ENCODE data around the gene RDH14.

RDH14 gene

DNA sequence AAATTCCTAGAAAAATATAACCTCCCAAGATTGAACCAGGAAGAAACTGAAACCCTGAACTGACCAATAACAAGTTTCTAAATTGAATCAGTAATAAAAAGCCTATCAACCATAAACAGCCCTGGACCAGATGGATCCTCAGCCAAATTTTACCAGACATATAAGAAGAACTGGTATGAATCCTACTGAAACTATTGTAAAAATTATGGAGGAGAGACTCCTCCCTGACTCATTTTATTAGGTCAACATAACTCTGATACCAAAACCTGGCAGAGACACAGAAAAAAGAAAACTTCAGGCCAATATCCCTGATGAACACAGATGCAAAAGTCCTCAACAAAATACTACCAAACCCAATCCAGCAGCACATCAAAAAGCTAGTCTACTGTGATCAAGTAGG is 17.6 kb upstream of the RDH14 start:
- H3K27ac ChIP-seq, result no peak overlapping the region
- DNase-seq (ENCODE audit: low read depth, low spot score), result no peak

DNA sequence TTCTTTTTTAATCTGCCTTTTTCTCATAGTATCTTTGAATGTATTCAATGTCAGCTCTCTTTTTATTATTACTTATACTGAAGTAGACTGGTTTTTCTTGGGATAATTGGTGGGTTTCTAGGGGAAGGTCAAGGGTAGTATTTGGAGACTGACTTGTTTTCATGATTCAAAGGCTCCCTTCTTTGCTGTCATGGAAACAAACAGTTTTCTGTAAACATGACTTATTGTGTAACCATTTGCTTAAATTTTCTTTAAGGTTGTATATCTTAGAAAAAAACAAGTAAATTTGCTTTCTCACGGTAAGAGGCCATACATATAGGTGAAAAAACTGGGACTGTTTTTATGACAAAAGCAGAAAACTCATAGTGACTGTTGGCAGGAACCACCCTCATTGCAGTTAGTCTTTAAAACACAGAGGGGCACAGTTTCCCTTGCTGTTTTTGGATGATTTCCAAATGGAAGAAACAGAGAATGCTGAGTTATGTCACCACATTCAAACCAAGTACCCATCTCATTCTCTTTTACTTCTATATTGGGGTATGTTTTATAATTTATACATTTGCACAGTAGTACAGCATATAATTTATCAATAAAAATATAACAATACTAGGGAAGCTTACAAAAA is 5.8 kb upstream of the RDH14 start:
- no peak for DNase-seq (ENCODE audit: low read depth, low spot score)
- H3K27ac ChIP-seq, result no peak overlapping the region

DNA sequence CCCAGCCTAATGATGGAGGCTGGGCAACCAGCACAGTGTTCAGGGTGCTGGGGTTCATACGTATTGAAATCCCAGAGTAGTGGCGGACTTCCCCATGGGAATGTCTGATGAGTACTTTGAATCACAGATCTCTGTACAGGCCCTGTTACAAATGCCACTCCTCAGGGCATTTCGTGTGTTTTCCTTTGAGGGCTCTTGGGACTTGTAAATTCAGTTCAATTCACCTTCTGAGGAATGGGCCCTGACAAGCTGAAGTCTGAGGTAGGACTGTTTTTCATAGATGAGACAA is 288 bp upstream of the RDH14 start:
- DNase-seq (ENCODE audit: low read depth, low spot score), result no peak
- peak overlapping the region; percentile 84 for H3K27ac ChIP-seq

DNA sequence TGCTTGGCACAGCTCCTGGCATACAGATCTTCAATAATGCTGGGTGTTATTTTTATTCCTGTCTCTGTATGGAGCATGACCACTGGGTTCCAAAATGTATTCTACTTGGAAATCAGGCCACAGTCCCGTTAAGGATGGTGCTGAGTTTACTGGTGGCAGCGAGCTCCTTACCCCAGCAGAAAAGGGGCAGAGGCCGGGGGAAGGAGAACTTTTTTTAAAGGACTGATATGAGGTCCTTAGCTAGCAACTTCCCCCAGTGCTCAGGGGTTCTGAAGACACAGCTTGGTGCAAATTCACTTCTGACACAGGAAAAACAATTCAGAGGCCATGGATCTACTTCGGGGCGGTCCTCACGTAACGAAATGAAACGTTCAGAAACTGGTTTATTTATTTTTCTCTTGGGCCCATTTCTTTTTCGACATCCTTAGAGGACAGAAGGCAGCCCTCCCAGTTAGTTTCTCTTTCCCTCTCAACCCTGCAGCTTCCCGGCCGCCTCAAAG is 872 bp downstream of the RDH14 start:
- H3K27ac ChIP-seq, result peak overlapping the region; percentile 84
- DNase-seq (ENCODE audit: low read depth, low spot score), result no peak

DNA sequence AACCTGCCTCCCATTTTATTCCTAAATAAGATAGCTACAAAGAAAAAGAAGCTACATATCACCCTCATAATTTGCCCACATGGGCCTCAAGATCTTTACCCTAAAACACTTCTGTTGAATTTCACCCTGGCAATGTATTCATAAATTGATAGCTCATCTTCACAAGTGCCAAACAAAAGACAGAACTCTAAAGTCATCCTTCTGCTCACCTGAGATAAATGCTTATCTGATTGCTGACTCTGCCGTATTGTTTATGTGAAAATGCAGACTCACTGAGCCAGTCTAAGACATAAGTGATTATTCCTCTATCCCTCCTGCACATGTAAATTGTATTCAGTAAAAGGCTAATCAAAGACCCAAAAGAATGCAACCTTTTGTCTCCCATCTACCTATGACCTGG is 2.0 kb downstream of the RDH14 start:
- no peak for DNase-seq (ENCODE audit: low read depth, low spot score)
- no peak overlapping the region for H3K27ac ChIP-seq

DNA sequence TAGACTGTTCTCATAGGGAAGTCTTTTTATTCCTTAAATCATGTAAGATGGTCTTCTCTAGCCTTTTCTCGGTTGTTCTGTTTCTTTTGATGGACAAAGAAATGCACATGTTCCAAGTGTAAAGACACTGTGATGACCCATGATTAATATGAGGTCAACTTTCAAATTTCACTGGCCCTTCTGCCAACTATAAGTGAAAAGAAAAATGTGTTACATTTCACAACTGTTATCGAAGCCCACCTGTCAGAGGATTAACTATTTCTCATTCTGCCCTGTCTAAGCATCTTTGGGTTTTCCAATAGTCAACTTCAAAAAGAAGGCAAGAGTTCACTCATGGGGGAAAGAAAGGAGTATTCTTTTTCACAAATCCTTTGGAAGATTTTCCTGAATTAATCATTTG is 3.3 kb downstream of the RDH14 start:
- H3K27ac ChIP-seq, result no peak overlapping the region
- no peak for DNase-seq (ENCODE audit: low read depth, low spot score)

DNA sequence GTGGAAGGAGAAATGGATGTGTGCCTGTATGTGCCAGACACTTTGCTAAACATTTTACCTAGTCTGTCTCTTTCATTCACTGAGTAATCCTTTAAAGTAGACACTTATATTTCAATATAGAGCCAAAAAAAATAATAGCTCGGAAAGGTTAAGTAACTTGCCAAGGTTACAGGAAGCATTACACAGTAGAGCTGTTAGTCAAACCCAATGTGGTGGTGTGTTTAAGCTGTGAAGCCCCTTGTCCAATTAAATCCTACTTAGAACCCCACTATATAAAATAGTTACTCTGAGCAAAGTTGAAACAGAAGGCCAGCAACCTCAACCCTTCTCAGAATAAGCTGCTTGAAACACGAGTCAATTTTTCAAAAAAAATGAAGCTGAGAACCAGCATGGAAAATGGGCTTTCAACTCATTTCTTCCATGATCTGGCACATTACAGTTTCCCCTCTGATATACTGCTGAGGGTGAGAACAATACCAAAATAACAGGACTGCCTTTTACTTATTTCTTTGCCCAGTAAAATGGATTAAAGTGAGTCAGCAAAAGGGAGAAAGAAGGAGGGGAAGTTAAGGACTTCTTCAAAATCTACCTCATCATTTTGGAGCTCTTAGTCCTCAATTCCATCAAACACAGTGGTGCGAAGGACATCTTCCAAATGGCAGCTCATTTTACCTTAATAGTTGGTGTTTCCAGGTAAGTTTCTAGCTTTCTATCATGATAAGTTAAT is 7.9 kb downstream of the RDH14 start:
- no peak for DNase-seq (ENCODE audit: low read depth, low spot score)

DNA sequence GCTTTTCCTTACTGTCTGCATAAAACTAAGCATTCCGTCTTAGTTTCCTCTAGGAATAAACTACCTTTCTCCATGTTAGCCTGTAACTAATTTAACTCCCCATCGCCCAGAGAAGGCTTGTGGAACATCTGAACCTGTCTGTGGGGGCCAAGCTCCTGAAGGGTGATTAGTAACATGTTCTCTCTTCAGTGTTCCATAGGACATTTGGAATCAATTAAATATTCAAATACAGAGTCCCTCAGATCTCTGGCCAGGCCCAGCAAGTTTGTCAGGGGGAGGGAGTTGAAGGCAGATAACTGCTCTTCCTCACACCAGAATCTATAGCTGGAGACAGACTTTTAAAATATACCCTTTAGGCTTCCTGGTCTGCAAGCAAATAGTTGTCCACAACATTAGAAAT is 8.8 kb downstream of the RDH14 start:
- no peak for DNase-seq (ENCODE audit: low read depth, low spot score)
- H3K27ac ChIP-seq, result peak overlapping the region; percentile 50

More for the DNA sequence above, 7.9 kb downstream of the RDH14 start:
- H3K27ac ChIP-seq, result peak overlapping the region; percentile 50

DNA sequence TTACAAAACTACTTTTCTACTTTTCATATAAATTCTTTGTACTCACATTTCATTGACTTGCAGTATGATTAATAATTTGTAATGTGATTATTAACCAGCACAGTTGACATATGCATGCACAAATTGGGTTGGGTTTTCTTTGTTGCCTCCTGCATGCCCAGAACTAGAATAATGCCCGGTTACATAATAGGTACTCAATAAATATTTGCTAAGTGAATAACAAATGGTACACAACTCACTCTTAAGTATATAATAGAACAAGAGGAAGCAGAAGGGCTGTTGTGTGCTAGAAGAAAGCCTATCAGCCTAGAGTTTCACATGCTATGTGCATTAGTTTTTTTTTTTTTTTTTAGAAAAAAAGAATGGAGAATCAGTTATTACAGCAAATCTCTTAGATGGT is 9.3 kb downstream of the RDH14 start:
- H3K27ac ChIP-seq, result peak overlapping the region; percentile 50
- DNase-seq (ENCODE audit: low read depth, low spot score), result peak; percentile 36

DNA sequence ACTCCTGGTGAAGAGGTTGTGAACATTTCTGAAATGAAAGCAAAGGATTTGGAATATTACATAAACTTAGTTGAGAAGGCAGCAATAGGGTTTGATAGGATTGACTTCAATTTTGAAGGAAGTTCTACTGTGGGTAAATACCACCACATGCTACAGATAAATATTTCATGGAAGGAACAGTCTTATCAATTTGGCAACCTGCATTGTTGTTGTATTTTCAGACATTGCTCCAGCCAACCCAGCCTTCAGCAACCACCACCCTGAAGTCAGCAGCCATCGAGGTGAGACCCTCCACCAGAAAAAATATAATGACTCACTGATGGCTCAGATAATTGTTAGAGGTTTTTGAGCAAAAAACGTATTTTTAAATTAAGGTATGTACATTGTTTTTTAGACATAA is 10.0 kb downstream of the RDH14 start:
- no peak for DNase-seq (ENCODE audit: low read depth, low spot score)
- peak overlapping the region; percentile 50 for H3K27ac ChIP-seq

DNA sequence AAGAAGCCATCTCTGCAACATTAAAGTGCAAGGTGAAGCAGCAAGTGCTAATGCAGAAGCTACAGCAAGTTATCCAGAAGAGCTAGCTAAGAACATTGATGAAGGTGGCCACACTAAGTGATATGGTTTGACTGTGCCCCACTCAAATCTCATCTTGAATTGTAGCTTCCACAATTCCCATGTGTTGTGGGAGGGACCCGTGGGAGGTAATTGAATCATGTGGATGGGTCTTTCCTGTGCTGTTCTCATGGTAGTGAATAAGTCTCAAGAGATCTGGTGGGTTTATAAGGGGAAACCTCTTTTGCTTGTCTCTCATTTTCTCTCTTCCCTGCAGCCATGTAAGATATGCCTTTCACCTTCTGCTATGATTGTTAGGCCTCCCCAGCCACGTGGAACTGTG is 11.4 kb downstream of the RDH14 start:
- no peak overlapping the region for H3K27ac ChIP-seq
- DNase-seq (ENCODE audit: low read depth, low spot score), result no peak

DNA sequence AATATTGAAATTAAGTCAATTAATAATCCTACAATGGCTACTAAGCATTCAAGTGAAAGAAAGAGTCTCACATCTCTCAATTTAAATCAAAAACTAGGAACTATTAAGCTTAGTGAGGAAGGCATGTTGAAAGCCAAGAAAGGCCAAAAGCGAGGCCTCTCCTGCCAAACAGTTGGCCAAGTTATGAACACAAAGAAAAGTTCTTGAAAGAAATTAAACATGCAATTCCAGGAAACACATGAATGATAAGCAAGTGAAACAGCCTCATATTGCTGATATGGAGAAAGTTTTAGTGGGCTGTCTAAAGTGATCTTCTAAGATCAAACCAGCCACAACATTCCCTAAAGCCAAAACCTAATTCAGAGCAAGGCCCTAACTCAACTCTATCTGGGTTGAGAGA is 11.8 kb downstream of the RDH14 start:
- no peak overlapping the region for H3K27ac ChIP-seq
- DNase-seq (ENCODE audit: low read depth, low spot score), result no peak

DNA sequence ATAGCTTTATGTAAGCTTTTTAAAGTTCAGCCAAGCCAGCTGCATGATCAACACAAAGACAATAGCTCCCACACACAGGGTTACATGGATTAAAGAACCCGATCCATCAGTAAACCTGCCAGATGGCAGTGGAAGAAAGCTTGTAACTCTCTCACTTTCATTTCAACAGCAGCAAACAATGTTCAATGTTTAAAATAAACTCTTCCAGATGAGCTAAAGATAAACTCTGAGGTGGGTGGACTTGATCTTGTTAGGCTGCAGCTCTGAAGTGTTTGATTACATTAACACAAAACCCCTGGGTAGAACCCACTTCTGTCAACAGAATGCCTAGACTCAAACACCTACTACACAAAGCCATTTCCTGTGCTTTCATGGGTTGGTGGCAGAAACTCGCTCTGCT is 13.9 kb downstream of the RDH14 start:
- no peak for DNase-seq (ENCODE audit: low read depth, low spot score)
- no peak overlapping the region for H3K27ac ChIP-seq

DNA sequence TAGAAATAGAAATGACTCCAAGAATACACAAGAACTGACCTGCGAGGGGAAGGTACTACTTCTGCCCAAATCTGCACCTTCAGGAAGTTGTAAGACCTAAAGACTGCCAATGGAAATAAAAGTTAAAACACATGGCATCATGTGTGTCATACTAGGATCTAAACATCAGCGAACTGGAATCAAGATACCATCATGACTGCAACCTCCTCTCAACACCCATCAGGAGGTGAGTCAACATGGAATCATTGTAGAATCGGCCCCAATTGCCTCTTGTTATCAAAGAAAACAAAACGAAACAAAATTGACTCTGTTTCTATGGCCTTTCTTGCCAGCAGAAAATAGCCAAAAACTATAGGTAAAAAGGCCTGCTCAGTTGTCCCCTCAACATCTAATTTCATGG is 15.1 kb downstream of the RDH14 start:
- DNase-seq (ENCODE audit: low read depth, low spot score), result peak; percentile 53
- peak overlapping the region; percentile 52 for H3K27ac ChIP-seq

DNA sequence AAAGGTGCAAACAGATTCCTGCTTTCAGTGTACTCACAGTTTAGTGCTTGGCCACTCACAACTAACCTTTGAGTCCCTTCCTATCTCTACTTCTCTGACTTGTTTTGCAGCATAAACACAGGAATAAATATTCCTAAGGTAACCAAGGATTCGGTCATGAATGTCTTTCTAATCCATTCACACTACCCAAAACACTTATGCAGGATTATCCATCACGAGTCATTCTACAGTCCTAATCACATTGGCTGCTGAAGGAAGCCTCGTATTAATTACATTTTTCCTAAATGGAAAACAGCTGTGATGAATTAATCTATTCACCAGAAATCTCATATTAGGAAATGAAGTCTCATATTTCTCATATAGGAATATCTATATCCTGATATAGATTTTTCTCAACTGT is 16.3 kb downstream of the RDH14 start:
- H3K27ac ChIP-seq, result no peak overlapping the region

DNA sequence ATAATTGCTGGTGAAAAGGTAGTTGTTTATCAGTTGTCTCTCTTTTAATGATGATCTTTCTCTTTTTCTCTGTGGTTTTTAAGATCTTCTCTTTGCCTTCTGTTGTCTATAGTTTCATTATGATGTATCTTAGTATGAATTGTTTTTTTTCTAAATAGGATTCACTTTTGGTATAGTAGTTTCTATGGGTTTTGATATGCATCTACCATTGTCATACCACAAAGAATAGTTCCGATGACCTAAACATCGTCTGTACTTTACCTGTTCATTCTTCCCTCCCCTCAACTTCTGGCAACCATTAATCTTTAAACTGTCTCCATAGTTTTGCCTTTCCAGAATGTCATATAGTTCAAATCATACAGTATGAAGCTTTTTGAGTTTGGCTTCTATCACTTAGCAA is 19.6 kb downstream of the RDH14 start:
- DNase-seq (ENCODE audit: low read depth, low spot score), result no peak
- no peak overlapping the region for H3K27ac ChIP-seq

More for the DNA sequence above, 16.3 kb downstream of the RDH14 start:
- no peak for DNase-seq (ENCODE audit: low read depth, low spot score)

DNA sequence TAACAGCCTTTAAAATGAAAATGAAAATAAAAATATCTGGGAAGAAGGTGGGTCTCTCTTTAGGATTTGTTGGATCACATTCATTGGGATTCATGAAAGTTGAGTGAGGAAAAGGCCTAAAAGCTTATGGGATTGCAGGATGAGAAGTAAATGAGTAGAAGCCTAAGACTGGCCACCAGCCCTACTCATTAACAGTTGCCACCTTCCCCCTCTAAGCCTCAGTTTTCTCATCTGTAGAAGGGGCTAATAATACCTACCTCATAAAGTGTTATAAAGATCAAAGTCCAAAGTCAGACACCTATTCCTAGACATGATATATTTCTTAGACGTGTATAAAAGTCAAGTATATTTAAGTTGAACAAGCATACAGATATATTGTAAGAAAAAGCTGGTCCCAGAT is 23.8 kb downstream of the RDH14 start:
- no peak for DNase-seq (ENCODE audit: low read depth, low spot score)
- no peak overlapping the region for H3K27ac ChIP-seq

DNA sequence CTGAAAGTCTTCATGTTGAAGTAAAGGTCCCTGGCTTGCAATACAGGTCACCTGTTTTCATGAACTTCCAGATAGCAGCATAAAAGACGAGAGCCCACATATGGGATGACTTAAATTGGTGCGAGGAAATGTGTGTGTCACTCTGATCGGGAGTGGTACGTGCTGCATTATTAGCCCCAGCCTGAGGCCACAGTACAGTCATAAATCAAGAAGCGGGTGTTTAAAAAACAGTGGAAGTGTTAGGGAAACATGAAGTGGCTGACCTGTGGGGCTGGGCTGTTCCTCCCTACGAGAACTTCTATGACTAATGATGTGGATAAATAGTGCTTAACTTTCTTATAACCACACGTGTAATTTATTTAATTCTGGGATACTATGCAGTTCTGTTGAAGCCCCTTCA is 24.4 kb downstream of the RDH14 start:
- H3K27ac ChIP-seq, result no peak overlapping the region
- peak; percentile 34 for DNase-seq (ENCODE audit: low read depth, low spot score)

DNA sequence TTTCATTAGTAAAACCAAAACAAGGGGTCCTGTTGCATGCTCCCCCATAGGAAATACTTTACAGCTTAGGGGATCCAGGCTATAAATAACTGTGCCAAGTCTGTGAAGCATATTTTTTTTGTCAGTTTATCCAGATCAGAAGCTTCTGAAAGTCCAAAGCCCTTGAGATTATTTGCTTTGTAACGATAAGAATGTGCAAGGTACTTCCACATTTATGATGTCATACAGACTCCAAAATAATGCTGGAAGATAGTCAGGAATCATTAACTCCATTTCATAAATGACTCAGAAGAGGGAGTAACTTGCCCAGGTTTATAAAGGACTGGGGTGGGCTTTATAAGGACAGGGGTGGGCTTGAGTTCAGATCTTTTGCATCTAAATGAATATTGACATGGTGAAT is 29.3 kb downstream of the RDH14 start:
- DNase-seq (ENCODE audit: low read depth, low spot score), result no peak

DNA sequence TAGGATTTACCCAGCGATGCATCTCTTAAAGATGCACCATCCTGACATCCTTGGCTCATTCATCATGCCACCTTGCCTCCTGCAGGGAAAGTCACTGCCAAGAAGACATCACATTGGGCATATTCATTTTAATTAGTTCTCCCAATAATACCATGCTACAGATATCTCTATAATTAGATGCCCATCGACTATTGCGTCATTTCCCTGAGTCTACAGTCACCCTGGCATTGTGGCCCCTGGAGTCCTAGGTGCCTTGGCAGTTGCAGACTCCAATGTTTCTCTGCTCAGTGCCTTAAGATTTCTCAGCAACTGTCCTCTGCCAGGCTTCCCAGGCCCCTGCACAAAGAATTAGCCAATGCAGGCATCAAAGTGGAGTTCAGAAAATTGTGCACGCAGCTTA is 32.6 kb downstream of the RDH14 start:
- no peak overlapping the region for H3K27ac ChIP-seq
- DNase-seq (ENCODE audit: low read depth, low spot score), result no peak

More for the DNA sequence above, 29.3 kb downstream of the RDH14 start:
- H3K27ac ChIP-seq, result no peak overlapping the region

DNA sequence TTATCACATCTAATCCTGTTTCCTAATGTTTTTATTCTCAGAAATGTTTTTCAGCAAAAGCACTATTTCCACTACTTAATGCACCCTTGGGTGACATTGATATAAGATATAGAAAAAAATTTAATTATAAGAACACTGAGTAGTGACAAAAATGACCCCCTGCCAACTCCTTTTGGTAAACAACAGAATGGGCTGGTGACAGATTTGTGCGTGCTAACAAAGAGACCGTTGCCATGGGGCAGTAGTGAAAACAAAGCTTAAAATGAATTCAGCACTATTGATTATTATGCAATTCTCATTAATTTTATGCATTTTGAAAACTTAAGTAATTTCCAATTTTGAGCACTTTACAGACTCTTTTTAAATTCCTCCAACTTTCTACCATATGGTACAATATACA is 33.1 kb downstream of the RDH14 start:
- H3K27ac ChIP-seq, result no peak overlapping the region
- DNase-seq (ENCODE audit: low read depth, low spot score), result no peak

DNA sequence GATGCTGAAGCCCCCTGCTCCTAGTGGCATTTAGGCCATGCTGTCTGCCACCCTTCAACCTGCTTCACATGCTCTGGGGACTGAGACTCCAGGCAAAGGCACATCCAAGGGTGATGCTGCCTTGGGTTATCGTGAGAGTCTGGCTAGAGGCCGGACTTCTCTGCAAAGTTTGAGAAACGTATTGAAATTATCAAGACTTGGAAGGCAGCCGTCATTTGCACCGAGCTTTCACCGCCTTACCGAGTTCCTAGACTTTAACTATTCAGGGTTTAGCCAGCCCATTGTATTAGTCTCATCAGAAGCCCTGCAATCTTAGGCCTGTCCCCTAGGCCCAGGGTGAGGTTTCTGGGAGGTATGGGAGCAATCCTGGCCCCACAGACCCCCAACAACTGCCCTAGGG is 34.0 kb downstream of the RDH14 start:
- DNase-seq (ENCODE audit: low read depth, low spot score), result no peak
- no peak overlapping the region for H3K27ac ChIP-seq

Data from epithelial cell of prostate (primary cell).